Endothelial cell of umbilical vein (primary cell): Measurements from ENCODE around the gene CHST15. TPM values are rescaled to one million over a fixed set of nuclear protein-coding genes. Genes with fewer than 3 reads are reported as not detected.

Source experiments
- BruUV-seq: library from RNA; stranded (reverse); fragments of 400-500 nt; replicated peaks from 2 replicates; lab custom pipeline; 2021; lab: Mats Ljungman, UMichigan
- CTCF ChIA-PET: fragments of 300-600, 350-600 bp; sonication (Branson Sonifier 250); formaldehyde crosslinking; loops from one replicate; lab custom pipeline; 2021; ENCODE audit warnings: antibody characterized with exemption, inconsistent platforms; lab: Charles Lee
- POLR2A ChIA-PET: fragments of 300-600, 350-600 bp; sonication (Branson Sonifier 250); formaldehyde crosslinking; loops from one replicate; lab custom pipeline; 2021; ENCODE audit warnings: antibody characterized with exemption, inconsistent platforms; lab: Charles Lee
- DNase-seq: peaks from one replicate; pipeline ENCODE4 v3.0.0-alpha.2; 2011; ENCODE audit warnings: low read depth, low spot score
- FAIRE-seq: peaks from 2 replicates; lab custom pipeline; 2011; peaks lifted over from hg19 to GRCh38; lab: Jason Lieb, UNC
- H2AFZ ChIP-seq: 2 replicates; pipeline ENCODE4 v1.6.0; 2012; ENCODE audit warnings: low read depth, low read length, control low read depth, inconsistent platforms
- H3K27ac ChIP-seq: 2 replicates; pipeline ENCODE4 v1.5.1; 2011; ENCODE audit warnings: low read depth, mild to moderate bottlenecking, control low read depth, low read length, moderate library complexity; ENCODE audit not compliant: insufficient read depth
- H3K27me3 ChIP-seq, 2 experiments: 2 replicates each; pipeline versions ENCODE4 v1.6.0 to v1.6.1; 2011; ENCODE audit warnings: low read length in 2 of 2, mixed read lengths in 1 of 2; ENCODE audit not compliant: control insufficient read depth in 2 of 2, insufficient read depth in 2 of 2
- H3K36me3 ChIP-seq, 2 experiments: 2 replicates in 1 of 2; 3 replicates in 1 of 2; pipeline ENCODE4 v1.5.1; 2011; ENCODE audit warnings: low read length in 2 of 2, mild to moderate bottlenecking in 1 of 2, moderate library complexity in 1 of 2; ENCODE audit not compliant: control insufficient read depth in 2 of 2, insufficient read depth in 2 of 2; ENCODE audit errors: extremely low read depth in 1 of 2
- H3K4me1 ChIP-seq: 3 replicates; pipeline ENCODE4 v1.5.1; 2011; ENCODE audit warnings: mild to moderate bottlenecking, low read length; ENCODE audit not compliant: control insufficient read depth, insufficient read depth; ENCODE audit errors: extremely low read depth
- H3K4me2 ChIP-seq: 2 replicates; pipeline ENCODE4 v1.6.1; 2011; ENCODE audit warnings: low read length, control low read depth, mixed read lengths; ENCODE audit not compliant: insufficient read depth
- H3K4me3 ChIP-seq, 3 experiments: fragments of 200-600 bp in 1 of 3; sonication (generic), shearing (Covaris generic) in 1 of 3; replicated peaks in 1 of 3; 2 replicates each; pipeline ENCODE4 v1.5.1; 2011 to 2016; ENCODE audit warnings: control low read depth in 3 of 3, low read length in 3 of 3, mild to moderate bottlenecking in 2 of 3, inconsistent platforms in 1 of 3, low read depth in 1 of 3, moderate library complexity in 1 of 3; ENCODE audit not compliant: insufficient read depth in 1 of 3
- H3K79me2 ChIP-seq: 2 replicates; pipeline ENCODE4 v1.6.0; 2012; ENCODE audit warnings: low read length, inconsistent platforms; ENCODE audit not compliant: control insufficient read depth, insufficient read depth
- H3K9ac ChIP-seq: replicated peaks from 2 replicates; pipeline ENCODE3; 2011; ENCODE audit warnings: low read length, control low read depth; ENCODE audit not compliant: insufficient read depth; ENCODE audit errors: extremely low read depth
- H3K9me1 ChIP-seq: replicated peaks from 3 replicates; pipeline ENCODE4 v1.6.0; 2011; ENCODE audit warnings: mild to moderate bottlenecking, low read length; ENCODE audit not compliant: control insufficient read depth, insufficient read depth; ENCODE audit errors: extremely low read depth
- H3K9me3 ChIP-seq: replicated peaks from 2 replicates; pipeline ENCODE4 v1.5.1; 2012; ENCODE audit warnings: low read length, inconsistent platforms; ENCODE audit not compliant: control insufficient read depth, insufficient read depth
- H4K20me1 ChIP-seq: replicated peaks from 2 replicates; pipeline ENCODE3; 2011; ENCODE audit warnings: mild to moderate bottlenecking, low read length; ENCODE audit not compliant: control insufficient read depth, insufficient read depth; ENCODE audit errors: extremely low read depth
- CTCF ChIP-seq, 2 donors: IDR thresholded peaks; 1 replicate in 1 of 2; 2 replicates in 1 of 2; pipeline ENCODE4 v1.5.1; 2011; ENCODE audit warnings: low read length in 2 of 2, mild to moderate bottlenecking in 2 of 2, moderate library complexity in 2 of 2, control low read depth in 1 of 2, inconsistent platforms in 1 of 2, low read depth in 1 of 2; ENCODE audit not compliant: insufficient read depth in 1 of 2; ENCODE audit errors: extremely low read depth in 1 of 2
- EZH2 ChIP-seq: IDR thresholded peaks from 2 replicates; pipeline ENCODE4 v1.6.1; 2012; ENCODE audit warnings: borderline replicate concordance, low read depth, mild to moderate bottlenecking, moderate library complexity, low read length, inconsistent platforms; ENCODE audit not compliant: severe bottlenecking
- FOS ChIP-seq: IDR thresholded peaks from 2 replicates; pipeline ENCODE4 v1.6.1; 2011; ENCODE audit warnings: mild to moderate bottlenecking, low read length, moderate library complexity, borderline replicate concordance; ENCODE audit not compliant: insufficient read depth
- GATA2 ChIP-seq: IDR thresholded peaks from 2 replicates; pipeline ENCODE4 v1.7.0; 2011; ENCODE audit warnings: low read depth, mild to moderate bottlenecking, moderate library complexity, mixed read lengths, low read length; ENCODE audit not compliant: insufficient read length, insufficient read depth
- JUN ChIP-seq: IDR thresholded peaks from 2 replicates; pipeline ENCODE4 v1.6.1; 2011; ENCODE audit warnings: borderline replicate concordance, low read depth; ENCODE audit not compliant: insufficient read length, insufficient read depth
- MYC ChIP-seq: IDR thresholded peaks from one replicate; pipeline ENCODE4 v1.6.1; 2011; ENCODE audit warnings: mild to moderate bottlenecking, low read depth, low read length
- POLR2A ChIP-seq: IDR thresholded peaks from 2 replicates; pipeline ENCODE4 v1.6.1; 2012; ENCODE audit warnings: low read depth, mild to moderate bottlenecking, control low read depth, low read length
- POLR2AphosphoS5 ChIP-seq: IDR thresholded peaks from 2 replicates; pipeline ENCODE4 v1.6.1; 2012; ENCODE audit warnings: low read depth, mild to moderate bottlenecking, control low read depth, low read length, moderate library complexity; ENCODE audit not compliant: insufficient read depth
- dilution Hi-C: fragments of 300-500 bp; cut with MboI; formaldehyde crosslinking; loops from one replicate; pipeline ENCODE4 v1.15.0; 2019; ENCODE audit warnings: low sequenced_read_pairs; ENCODE audit not compliant: extremely low pct_ligation_motif_present
- intact Hi-C: fragments of 100-400 bp; cut with micrococcal nuclease; formaldehyde crosslinking; loops from one replicate; pipeline ENCODE4 v1.10.0; 2022
- polyA plus RNA-seq, 4 experiments: library from polyadenylated mRNA; depleted of rRNA in 3 of 4; stranded (reverse) in 3 of 4; unstranded in 1 of 4; fragments of >200 nt; gene quantifications; 2 replicates each; pipeline versions ENCODE4 v1.2.1 to v1.2.3, GENCODE V29; 2011 to 2012; ENCODE audit warnings: missing spikeins in 1 of 4
- total RNA-seq: library from RNA; stranded (reverse); gene quantifications from 2 replicates; pipeline ENCODE4 v1.2.3, GENCODE V29; 2021
- TF ChIP-seq, protein P1 (sequence below): IDR thresholded peaks from 2 replicates; pipeline ENCODE4 v1.6.1; 2011; ENCODE audit not compliant: insufficient read depth, insufficient read length

The CHST15 gene
- total and polyA plus RNA-seq, 2 donors (not counting 3 experiments of a cell fraction or from before 2014, with no cell fraction given) = 23.1 to 29.2 TPM

- BruUV-seq = no TSS peak
- CTCF ChIA-PET = interaction anchor here (0.8 to 1.0 kb wide), 2 partner anchors 66 to 328 kb away, joined by 3 to 5 read pairs; no protein-coding TSS in a partner anchor
- no peaks in the 10 kb centered on the region for H3K9me3 ChIP-seq
Measured at GRCh38 chr10:124061030-124061429, 32.4 kb downstream of the CHST15 start.

More at GRCh38 chr10:124061030-124061429, 32.4 kb downstream of the CHST15 start:
- no peaks in the 10 kb centered on the region for H3K79me2 ChIP-seq
- no peaks in the 10 kb centered on the region for H3K36me3 ChIP-seq
- intact Hi-C loops = no loop called here
- no peak overlapping the region for H2AFZ ChIP-seq
- POLR2A ChIA-PET = no interaction called here
- FAIRE-seq (no peak), DNase-seq (no peak)
- no peaks in the 10 kb centered on the region for H3K27me3 ChIP-seq
- no peak overlapping the region for H3K4me3 ChIP-seq
- no peak overlapping the region for H3K27ac ChIP-seq
- H3K9ac ChIP-seq = no peak overlapping the region
- H3K4me2 ChIP-seq = no peak overlapping the region
- dilution Hi-C loops = no loop called here
- H4K20me1 ChIP-seq = no peaks in the 10 kb centered on the region
- H3K9me1 ChIP-seq = no peaks in the 10 kb centered on the region
- H3K4me1 ChIP-seq = no peaks in the 10 kb centered on the region
- no peak for TF ChIP-seq GATA2
- TF ChIP-seq MYC = no peak
- TF ChIP-seq POLR2AphosphoS5 = no peak
- TF ChIP-seq FOS = no peak
- no peak for TF ChIP-seq EZH2
- no peak for TF ChIP-seq JUN
- TF ChIP-seq, protein P1, sequence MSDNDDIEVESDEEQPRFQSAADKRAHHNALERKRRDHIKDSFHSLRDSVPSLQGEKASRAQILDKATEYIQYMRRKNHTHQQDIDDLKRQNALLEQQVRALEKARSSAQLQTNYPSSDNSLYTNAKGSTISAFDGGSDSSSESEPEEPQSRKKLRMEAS = no peak
- no peak for TF ChIP-seq CTCF (IDR thresholded peaks at IDR 0.05; ENCODE audit: extremely low read depth in 1 of 2, insufficient read depth in 1 of 2, low read depth in 1 of 2, low read length in 2 of 2)
- TF ChIP-seq POLR2A = no peak
